GM12878 (cell line): ENCODE data around the gene DIP2B. TPM values are rescaled to one million over a fixed set of nuclear protein-coding genes. Genes with fewer than 3 reads are reported as not detected.

Experiments used
- ATAC-seq: fragments of 200-7000 bp; cut with Tn5 transposase; 3 replicates; pipeline ENCODE4 v1.9.1; 2020; ENCODE audit warnings: mild to moderate bottlenecking, moderate library complexity
- BruUV-seq: library from RNA; stranded (reverse); fragments of 400-500 nt; replicated peaks from 2 replicates; lab custom pipeline; 2021; lab: Mats Ljungman, UMichigan
- CTCF ChIA-PET: fragments of 300-600 bp; sonication (Branson Sonifier 250); formaldehyde crosslinking; extraction: SDS; loops from one replicate; lab custom pipeline; 2021; ENCODE audit warnings: inconsistent platforms; lab: Yijun Ruan, JAX
- POLR2A ChIA-PET: fragments of 350-600 bp; formaldehyde crosslinking; extraction: SDS; loops from one replicate; lab custom pipeline; 2021; ENCODE audit warnings: inconsistent platforms; lab: Charles Lee
- RAD21 ChIA-PET: fragments of 300-600 bp; sonication (Branson Sonifier 250); formaldehyde crosslinking; loops from one replicate; lab custom pipeline; 2023; ENCODE audit warnings: antibody characterized with exemption; ENCODE audit not compliant: unreplicated experiment; lab: Charles Lee
- SMC1A ChIA-PET: fragments of 300-600 bp; sonication (Branson Sonifier 250); formaldehyde crosslinking; loops from one replicate; lab custom pipeline; 2023; ENCODE audit not compliant: unreplicated experiment, uncharacterized antibody; lab: Charles Lee
- DNase-seq: peaks from one replicate; pipeline ENCODE4 v3.0.0-alpha.2; 2011; ENCODE audit warnings: low read depth, low spot score
- FAIRE-seq: peaks from 3 replicates; lab custom pipeline; 2011; peaks lifted over from hg19 to GRCh38; lab: Jason Lieb, UNC
- H2AFZ ChIP-seq: 2 replicates; pipeline ENCODE4 v1.6.0; 2011; ENCODE audit warnings: low read depth, low read length, control low read depth; ENCODE audit not compliant: control insufficient read depth
- H3K27ac ChIP-seq: 2 replicates; pipeline ENCODE4 v1.5.1; 2011; ENCODE audit warnings: control low read depth; ENCODE audit not compliant: control insufficient read depth, insufficient read depth
- H3K27me3 ChIP-seq, 2 experiments: replicated peaks in 1 of 2; 2 replicates each; pipeline versions ENCODE4 v1.6.0 to v1.6.1; 2011; ENCODE audit warnings: low read length in 1 of 2; ENCODE audit not compliant: control insufficient read depth in 2 of 2, insufficient read depth in 2 of 2
- H3K36me3 ChIP-seq, 2 experiments: 2 replicates each; pipeline ENCODE4 v1.5.1; 2011; ENCODE audit warnings: low read length in 1 of 2; ENCODE audit not compliant: control insufficient read depth in 2 of 2, insufficient read depth in 2 of 2
- H3K4me1 ChIP-seq: 2 replicates; pipeline ENCODE4 v1.6.1; 2011; ENCODE audit warnings: mild to moderate bottlenecking, low read length, moderate library complexity, mixed read lengths; ENCODE audit not compliant: control insufficient read depth, insufficient read depth
- H3K4me2 ChIP-seq: 2 replicates; pipeline ENCODE4 v1.6.0; 2011; ENCODE audit warnings: control low read depth; ENCODE audit not compliant: control insufficient read depth, insufficient read depth
- H3K4me3 ChIP-seq: fragments of 200-600 bp; sonication (generic); 2 replicates; pipeline ENCODE4 v1.5.1; 2016
- H3K79me2 ChIP-seq: 2 replicates; pipeline ENCODE4 v1.6.0; 2011; ENCODE audit warnings: low read length; ENCODE audit not compliant: control insufficient read depth, insufficient read depth
- H3K9ac ChIP-seq: 2 replicates; pipeline ENCODE4 v1.8.0; 2011; ENCODE audit warnings: low read length, control low read depth, mixed read lengths; ENCODE audit not compliant: control insufficient read depth, insufficient read depth
- H3K9me3 ChIP-seq: replicated peaks from 3 replicates; pipeline ENCODE4 v1.5.1; 2011; ENCODE audit warnings: mild to moderate bottlenecking, low read length; ENCODE audit not compliant: control insufficient read depth, insufficient read depth
- H4K20me1 ChIP-seq: 2 replicates; pipeline ENCODE4 v1.6.0; 2011; ENCODE audit not compliant: control insufficient read depth, insufficient read depth
- CREM ChIP-seq: IDR thresholded peaks from 2 replicates; pipeline ENCODE4 v1.6.1; 2014; ENCODE audit warnings: antibody characterized with exemption, low read depth
- DPF2 ChIP-seq: fragments of 450-650 bp; IDR thresholded peaks from 2 replicates; pipeline ENCODE4 v1.6.1; 2017; ENCODE audit warnings: mild to moderate bottlenecking
- HDAC6 ChIP-seq: fragments of 200-600 bp; sonication (generic); IDR thresholded peaks from one replicate; pipeline ENCODE4 v1.8.0; 2017; ENCODE audit warnings: antibody characterized with exemption; ENCODE audit not compliant: unreplicated experiment
- JUNB ChIP-seq: IDR thresholded peaks from 2 replicates; pipeline ENCODE4 v1.6.1; 2016; ENCODE audit warnings: antibody characterized with exemption, mild to moderate bottlenecking
- JUND ChIP-seq: IDR thresholded peaks from 2 replicates; pipeline ENCODE4 v1.6.1; 2012; ENCODE audit warnings: low read depth, mild to moderate bottlenecking, low read length, improper control_type of control experiment, moderate library complexity
- NR2C1 ChIP-seq: fragments of 450-650 bp; IDR thresholded peaks from 2 replicates; pipeline ENCODE4 v1.6.1; 2017; ENCODE audit warnings: antibody characterized with exemption, mild to moderate bottlenecking, moderate library complexity
- RAD51 ChIP-seq: fragments of 450-650 bp; IDR thresholded peaks from 2 replicates; pipeline ENCODE4 v1.6.1; 2016; ENCODE audit warnings: moderate library complexity, mild to moderate bottlenecking, inconsistent platforms
- SIX5 ChIP-seq: IDR thresholded peaks from 2 replicates; pipeline ENCODE4 v1.6.1; 2011; ENCODE audit warnings: mild to moderate bottlenecking, low read depth, low read length, moderate library complexity; ENCODE audit not compliant: severe bottlenecking
- SP1 ChIP-seq: IDR thresholded peaks from one replicate; pipeline ENCODE4 v1.6.1; 2011; ENCODE audit warnings: low read depth, low read length
- SUZ12 ChIP-seq: fragments of 200-600 bp; sonication (generic); IDR thresholded peaks from one replicate; pipeline ENCODE4 v1.6.1; 2018; ENCODE audit warnings: antibody characterized with exemption, mild to moderate bottlenecking; ENCODE audit not compliant: unreplicated experiment
- YBX1 ChIP-seq: fragments of 450-650 bp; IDR thresholded peaks from 2 replicates; pipeline ENCODE4 v1.6.1; 2016; ENCODE audit warnings: antibody characterized with exemption
- ZNF217 ChIP-seq: fragments of 450-650 bp; IDR thresholded peaks from 2 replicates; pipeline ENCODE4 v1.6.1; 2017; ENCODE audit warnings: antibody characterized with exemption, mild to moderate bottlenecking
- ZNF384 ChIP-seq: IDR thresholded peaks from 2 replicates; pipeline ENCODE4 v1.6.1; 2012; ENCODE audit warnings: low read depth, mild to moderate bottlenecking, low read length, improper control_type of control experiment, borderline replicate concordance
- WGBS: methylation state at CpG from one replicate; pipeline ENCODE4 v1.1.6; 2016; ENCODE audit warnings: low lambda C conversion rate; ENCODE audit not compliant: insufficient replicate concordance, insufficient coverage; ENCODE audit errors: missing lambda C conversion rate; 5-methylcytosine and 5-hydroxymethylcytosine counted together
- in situ Hi-C: fragments of 300-500 bp; cut with MboI; formaldehyde crosslinking; loops from 9 replicates; pipeline ENCODE4 v1.14.3; 2018; ENCODE audit warnings: mixed read lengths
- intact Hi-C: fragments of 100-400 bp; cut with micrococcal nuclease; formaldehyde crosslinking; loops from one replicate; pipeline ENCODE4 v1.14.2; 2022; ENCODE audit not compliant: unreplicated experiment
- polyA plus RNA-seq, 11 experiments: library from polyadenylated mRNA; depleted of rRNA in 4 of 11; unstranded in 6 of 11; stranded (reverse) in 5 of 11; fragments of >200 nt; fragmentation: Nextera tagmentation in 4 of 11; fragmentation: Illumina TruSeq in 1 of 11; extraction: Ambion mirVana in 4 of 11; extraction: Trizol in 1 of 11; gene quantifications; 1 replicate in 1 of 11; 2 replicates in 10 of 11; pipeline versions ENCODE4 v1.2.1 to v1.2.3, GENCODE V29; 2011 to 2016; ENCODE audit warnings: inconsistent platforms in 2 of 11, missing spikeins in 2 of 11, low read depth in 1 of 11
- total RNA-seq, 4 experiments: library from RNA; depleted of rRNA in 3 of 4; stranded (reverse); fragments of >200 nt in 3 of 4; fragmentation: Illumina TruSeq in 1 of 4; extraction: Trizol in 1 of 4; gene quantifications; 2 replicates each; pipeline versions ENCODE4 v1.2.1 to v1.2.3, GENCODE V29; 2013 to 2021
- TF ChIP-seq, protein P1 (sequence below): IDR thresholded peaks from 2 replicates; pipeline ENCODE4 v1.6.1; 2011; ENCODE audit warnings: borderline replicate concordance, low read depth, mild to moderate bottlenecking, moderate library complexity, low read length; ENCODE audit not compliant: insufficient read depth, poor library complexity, severe bottlenecking
- TF ChIP-seq, protein P2 (sequence below): IDR thresholded peaks from 2 replicates; pipeline ENCODE4 v1.6.1; 2012; ENCODE audit warnings: low read depth, low read length, improper control_type of control experiment
- TF ChIP-seq, protein P3 (sequence below): IDR thresholded peaks from 2 replicates; pipeline ENCODE4 v1.6.1; 2012; ENCODE audit warnings: low read depth, low read length, improper control_type of control experiment

DIP2B gene
- total and polyA plus RNA-seq, 10 of the 15 experiments (the other 5 are each of a cell fraction or from before 2014, with no cell fraction given), result 4.5 to 30.0 (median 18.6) TPM

- POLR2A ChIA-PET, result no interaction called here
- CTCF ChIA-PET, result no interaction called here
- H3K4me1 ChIP-seq, result no peaks in the 10 kb centered on the region
- H3K27me3 ChIP-seq, result no peaks in the 10 kb centered on the region
- FAIRE-seq (no peak), DNase-seq (no peak)
- WGBS, result 50% methylated on average over 4 of the region's 4 CpGs
- no peak for TF ChIP-seq CREM
- no peak for TF ChIP-seq NR2C1
- TF ChIP-seq, protein P1, sequence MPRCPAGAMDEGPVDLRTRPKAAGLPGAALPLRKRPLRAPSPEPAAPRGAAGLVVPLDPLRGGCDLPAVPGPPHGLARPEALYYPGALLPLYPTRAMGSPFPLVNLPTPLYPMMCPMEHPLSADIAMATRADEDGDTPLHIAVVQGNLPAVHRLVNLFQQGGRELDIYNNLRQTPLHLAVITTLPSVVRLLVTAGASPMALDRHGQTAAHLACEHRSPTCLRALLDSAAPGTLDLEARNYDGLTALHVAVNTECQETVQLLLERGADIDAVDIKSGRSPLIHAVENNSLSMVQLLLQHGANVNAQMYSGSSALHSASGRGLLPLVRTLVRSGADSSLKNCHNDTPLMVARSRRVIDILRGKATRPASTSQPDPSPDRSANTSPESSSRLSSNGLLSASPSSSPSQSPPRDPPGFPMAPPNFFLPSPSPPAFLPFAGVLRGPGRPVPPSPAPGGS, result no peak
- TF ChIP-seq ZNF384, result no peak
- TF ChIP-seq YBX1, result no peak
- no peak for TF ChIP-seq ZNF217
- TF ChIP-seq, all 136 proteins: peak for 0
- Histone ChIP-seq H3K4me2 (no peak overlapping the region), H3K4me3 (no peak overlapping the region), H4K20me1 (no peaks in the 10 kb centered on the region), H3K36me3 (peaks cover 4 to 28% of the 10 kb centered on the region in 2 experiments), H3K9ac (no peak overlapping the region), H2AFZ (no peak overlapping the region), H3K9me3 (no peaks in the 10 kb centered on the region), H3K27ac (no peak overlapping the region), H3K79me2 (no peaks in the 10 kb centered on the region)
- in situ Hi-C loops, result no loop called here
- no peak for ATAC-seq
- no TSS peak for BruUV-seq
- RAD21 ChIA-PET, result no interaction called here
- intact Hi-C loops, result no loop called here
- SMC1A ChIA-PET, result no interaction called here
Measured at GRCh38 chr12:50695961-50696360, 191.2 kb downstream of the DIP2B start.

- no peaks in the 10 kb centered on the region for H3K27me3 ChIP-seq
- H3K9me3 ChIP-seq, result no peaks in the 10 kb centered on the region
- intact Hi-C loops, result no loop called here
- no peak overlapping the region for H3K9ac ChIP-seq
- FAIRE-seq (no peak), DNase-seq (no peak), ATAC-seq (no peak)
- BruUV-seq, result no TSS peak
- in situ Hi-C loops, result no loop called here
- CTCF ChIA-PET, result interaction anchor here (0.6 to 1.2 kb wide), 3 partner anchors 17 to 192 kb away, joined by 3 to 5 read pairs (median 3); partner anchors contain the start of gene DIP2B
- no peak overlapping the region for H2AFZ ChIP-seq
- SMC1A ChIA-PET, result interaction anchor here (0.9 to 1.0 kb wide), 2 partner anchors 17 to 187 kb away, joined by 3 read pairs; no protein-coding TSS in a partner anchor
- H3K4me3 ChIP-seq, result no peak overlapping the region
- H3K4me1 ChIP-seq, result no peaks in the 10 kb centered on the region
- POLR2A ChIA-PET, result no interaction called here
- peaks cover 4 to 26% of the 10 kb centered on the region in 2 experiments for H3K36me3 ChIP-seq
- H4K20me1 ChIP-seq, result no peaks in the 10 kb centered on the region
- no peak overlapping the region for H3K27ac ChIP-seq
- no peak overlapping the region for H3K4me2 ChIP-seq
- over 99% methylated on average over 7 of the region's 7 CpGs for WGBS
- RAD21 ChIA-PET, result no interaction called here
- no peaks in the 10 kb centered on the region for H3K79me2 ChIP-seq
- TF ChIP-seq, protein P2, sequence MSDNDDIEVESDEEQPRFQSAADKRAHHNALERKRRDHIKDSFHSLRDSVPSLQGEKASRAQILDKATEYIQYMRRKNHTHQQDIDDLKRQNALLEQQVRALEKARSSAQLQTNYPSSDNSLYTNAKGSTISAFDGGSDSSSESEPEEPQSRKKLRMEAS, result no peak
- TF ChIP-seq DPF2 (no peak), SP1 (no peak), SIX5 (no peak), HDAC6 (no peak), SUZ12 (no peak), ZNF217 (no peak), ZNF384 (no peak), JUNB (no peak), RAD51 (no peak), JUND (no peak), CREM (no peak)
- TF ChIP-seq, protein P3, sequence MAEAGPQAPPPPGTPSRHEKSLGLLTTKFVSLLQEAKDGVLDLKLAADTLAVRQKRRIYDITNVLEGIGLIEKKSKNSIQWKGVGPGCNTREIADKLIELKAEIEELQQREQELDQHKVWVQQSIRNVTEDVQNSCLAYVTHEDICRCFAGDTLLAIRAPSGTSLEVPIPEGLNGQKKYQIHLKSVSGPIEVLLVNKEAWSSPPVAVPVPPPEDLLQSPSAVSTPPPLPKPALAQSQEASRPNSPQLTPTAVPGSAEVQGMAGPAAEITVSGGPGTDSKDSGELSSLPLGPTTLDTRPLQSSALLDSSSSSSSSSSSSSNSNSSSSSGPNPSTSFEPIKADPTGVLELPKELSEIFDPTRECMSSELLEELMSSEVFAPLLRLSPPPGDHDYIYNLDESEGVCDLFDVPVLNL, result no peak
Measured at GRCh38 chr12:50696931-50697330, 192.1 kb downstream of the DIP2B start.
